LNCAP (cell line): ENCODE measurements around the gene NFIB.

Source experiments
- CTCF ChIP-seq: fragments of 450-650 bp; IDR thresholded peaks from 2 replicates; pipeline ENCODE4 v1.5.1; 2017; ENCODE audit warnings: mild to moderate bottlenecking

NFIB gene

GRCh38 chr9:14170973-14171596 is 142.9 kb downstream of the NFIB start:
- no peak for TF ChIP-seq CTCF

- no peak for TF ChIP-seq CTCF
Observed at GRCh38 chr9:14170392-14170931, 143.5 kb downstream of the NFIB start.

GRCh38 chr9:14168381-14168780 is 145.6 kb downstream of the NFIB start:
- TF ChIP-seq CTCF = no peak

- TF ChIP-seq CTCF = no peak
Observed at GRCh38 chr9:14165376-14166035, 148.4 kb downstream of the NFIB start.

GRCh38 chr9:14164908-14165307 is 149.0 kb downstream of the NFIB start:
- no peak for TF ChIP-seq CTCF

GRCh38 chr9:14159440-14160216 is 154.3 kb downstream of the NFIB start:
- no peak for TF ChIP-seq CTCF

- no peak for TF ChIP-seq CTCF
Observed at GRCh38 chr9:14158916-14159315, 155.0 kb downstream of the NFIB start.
